HL-60 (cell line): ENCODE data around the gene DENND4A.

ENCODE experiments used
- POLR2AphosphoS5 ChIP-seq: IDR thresholded peaks from 2 replicates; pipeline ENCODE4 v1.6.1; 2012; ENCODE audit warnings: low read depth
- TF ChIP-seq, protein P1 (sequence below): IDR thresholded peaks from 2 replicates; pipeline ENCODE4 v1.6.1; 2012; ENCODE audit warnings: low read depth; ENCODE audit not compliant: insufficient replicate concordance

DNA sequence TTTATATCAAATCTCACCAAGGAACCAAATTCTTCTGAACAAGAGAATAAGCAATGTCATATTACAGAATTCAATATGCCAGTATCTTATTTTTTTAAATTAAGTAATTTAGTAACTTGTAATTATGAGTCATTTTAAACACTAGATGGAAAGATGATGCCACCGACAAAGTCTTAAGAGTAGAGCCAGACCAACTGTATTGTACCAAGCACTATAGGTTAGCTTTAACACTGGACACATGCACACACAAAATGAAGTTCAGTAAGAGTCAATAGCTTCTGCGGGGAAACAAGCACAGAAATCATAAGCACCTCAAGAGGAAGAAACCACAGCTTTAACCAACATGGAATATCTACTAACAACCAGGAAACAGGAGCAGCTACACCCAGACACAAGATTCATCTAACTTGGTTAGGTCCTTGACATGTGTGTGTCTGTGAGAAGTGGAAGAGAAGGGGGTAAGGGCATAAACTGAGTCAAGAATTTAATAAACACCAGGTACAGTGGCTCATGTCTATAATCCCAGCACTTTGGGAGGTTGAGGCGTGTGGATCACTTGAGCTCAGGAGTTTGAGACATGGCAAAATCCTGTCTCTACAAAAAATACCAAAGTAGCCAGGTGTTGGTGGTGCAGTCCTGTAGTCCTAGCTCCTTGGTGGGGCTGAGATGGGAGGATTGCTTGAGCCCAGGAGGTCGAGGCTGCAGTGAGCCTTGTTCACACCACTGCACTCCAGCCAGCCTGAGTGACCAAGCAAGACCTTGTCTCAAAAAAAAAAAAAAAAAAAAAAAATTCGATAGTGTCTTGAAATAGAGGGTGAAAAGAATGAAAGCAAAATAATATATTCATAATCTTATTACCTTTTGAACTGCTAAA lies 28.9 kb downstream of the DENND4A start:
- no peak for TF ChIP-seq POLR2AphosphoS5
- TF ChIP-seq, protein P1, sequence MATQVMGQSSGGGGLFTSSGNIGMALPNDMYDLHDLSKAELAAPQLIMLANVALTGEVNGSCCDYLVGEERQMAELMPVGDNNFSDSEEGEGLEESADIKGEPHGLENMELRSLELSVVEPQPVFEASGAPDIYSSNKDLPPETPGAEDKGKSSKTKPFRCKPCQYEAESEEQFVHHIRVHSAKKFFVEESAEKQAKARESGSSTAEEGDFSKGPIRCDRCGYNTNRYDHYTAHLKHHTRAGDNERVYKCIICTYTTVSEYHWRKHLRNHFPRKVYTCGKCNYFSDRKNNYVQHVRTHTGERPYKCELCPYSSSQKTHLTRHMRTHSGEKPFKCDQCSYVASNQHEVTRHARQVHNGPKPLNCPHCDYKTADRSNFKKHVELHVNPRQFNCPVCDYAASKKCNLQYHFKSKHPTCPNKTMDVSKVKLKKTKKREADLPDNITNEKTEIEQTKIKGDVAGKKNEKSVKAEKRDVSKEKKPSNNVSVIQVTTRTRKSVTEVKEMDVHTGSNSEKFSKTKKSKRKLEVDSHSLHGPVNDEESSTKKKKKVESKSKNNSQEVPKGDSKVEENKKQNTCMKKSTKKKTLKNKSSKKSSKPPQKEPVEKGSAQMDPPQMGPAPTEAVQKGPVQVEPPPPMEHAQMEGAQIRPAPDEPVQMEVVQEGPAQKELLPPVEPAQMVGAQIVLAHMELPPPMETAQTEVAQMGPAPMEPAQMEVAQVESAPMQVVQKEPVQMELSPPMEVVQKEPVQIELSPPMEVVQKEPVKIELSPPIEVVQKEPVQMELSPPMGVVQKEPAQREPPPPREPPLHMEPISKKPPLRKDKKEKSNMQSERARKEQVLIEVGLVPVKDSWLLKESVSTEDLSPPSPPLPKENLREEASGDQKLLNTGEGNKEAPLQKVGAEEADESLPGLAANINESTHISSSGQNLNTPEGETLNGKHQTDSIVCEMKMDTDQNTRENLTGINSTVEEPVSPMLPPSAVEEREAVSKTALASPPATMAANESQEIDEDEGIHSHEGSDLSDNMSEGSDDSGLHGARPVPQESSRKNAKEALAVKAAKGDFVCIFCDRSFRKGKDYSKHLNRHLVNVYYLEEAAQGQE, result no peak
